Measurements from ENCODE around the gene POU2F2.

Gene POU2F2

DNA sequence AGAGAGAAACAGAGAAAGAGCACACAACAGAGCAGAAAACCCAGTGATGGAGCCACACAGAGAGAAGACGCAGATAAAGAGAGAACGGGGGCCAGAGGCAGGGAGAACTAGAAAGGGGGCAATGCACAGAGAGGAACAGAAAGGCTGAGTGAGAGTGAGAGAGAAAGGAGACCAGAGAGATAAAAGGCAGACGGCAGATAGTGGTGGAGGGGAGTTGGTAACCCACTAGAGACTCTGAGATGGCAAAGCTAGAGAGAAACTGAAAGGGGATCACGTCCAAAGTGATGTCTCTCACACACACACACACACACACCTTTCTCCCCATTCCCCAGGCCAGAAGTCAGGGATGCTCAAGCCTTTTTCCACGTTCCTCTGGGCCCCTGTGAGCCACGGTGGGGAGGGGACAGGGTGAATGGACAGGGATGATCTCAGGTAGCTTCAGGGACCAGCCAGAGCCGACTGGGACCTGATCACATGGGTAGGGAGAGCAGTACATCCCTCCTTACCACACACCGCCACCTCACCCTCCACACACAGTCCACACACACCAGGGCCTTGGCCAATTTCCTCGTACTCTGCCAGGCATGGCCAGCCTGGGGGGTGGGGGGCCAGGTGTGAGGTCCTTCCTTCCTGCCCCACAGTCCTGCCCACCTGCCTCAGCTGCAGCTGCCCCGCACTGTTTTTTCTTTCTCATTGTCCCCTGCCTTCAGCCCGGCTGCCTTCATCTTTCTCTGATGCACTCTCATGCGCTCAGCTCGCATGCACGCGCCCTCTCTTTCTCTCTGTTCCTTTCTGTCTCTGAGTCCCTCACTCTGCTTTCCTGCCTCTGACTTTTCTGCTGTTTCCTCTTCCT, 22.5 kb upstream of the POU2F2 start:
- DNase-seq = no peak

DNA sequence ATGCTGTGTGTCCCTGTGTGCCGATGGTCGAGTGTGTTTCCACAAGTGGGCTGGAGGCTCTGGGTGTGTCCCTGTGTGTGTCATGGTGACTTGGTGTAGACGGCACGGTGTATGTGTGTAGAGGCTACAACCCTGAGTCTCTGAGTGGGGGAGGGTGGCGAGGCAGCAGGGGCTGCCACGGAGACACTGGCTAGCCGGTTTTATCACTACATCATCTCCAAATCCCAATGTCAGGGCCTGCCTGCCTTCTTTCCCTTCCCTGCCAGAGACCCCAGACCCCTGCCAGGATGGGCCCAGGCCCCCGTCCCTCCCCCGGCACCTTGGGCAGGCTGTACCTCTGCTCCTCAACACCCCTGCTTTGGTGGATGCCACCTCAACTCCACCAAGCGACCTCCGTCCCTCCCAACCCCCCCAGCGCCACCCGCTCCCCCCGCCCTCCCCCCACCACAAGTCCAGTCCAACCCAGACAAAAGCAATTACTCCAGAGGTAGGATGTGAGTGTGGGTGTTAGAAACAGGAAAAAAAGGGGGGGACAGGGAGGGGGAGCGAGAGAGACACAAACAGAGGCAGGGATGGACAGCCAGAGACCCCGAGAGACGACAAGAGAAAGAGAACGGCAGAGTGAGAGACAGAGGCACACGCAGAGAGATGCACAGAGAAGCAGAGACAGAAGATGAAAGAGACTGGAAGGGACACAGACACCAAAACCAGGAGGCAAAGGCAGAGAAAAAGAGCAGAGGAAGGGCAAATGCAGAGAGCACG, 21.6 kb upstream of the POU2F2 start:
- DNase-seq = no peak

DNA sequence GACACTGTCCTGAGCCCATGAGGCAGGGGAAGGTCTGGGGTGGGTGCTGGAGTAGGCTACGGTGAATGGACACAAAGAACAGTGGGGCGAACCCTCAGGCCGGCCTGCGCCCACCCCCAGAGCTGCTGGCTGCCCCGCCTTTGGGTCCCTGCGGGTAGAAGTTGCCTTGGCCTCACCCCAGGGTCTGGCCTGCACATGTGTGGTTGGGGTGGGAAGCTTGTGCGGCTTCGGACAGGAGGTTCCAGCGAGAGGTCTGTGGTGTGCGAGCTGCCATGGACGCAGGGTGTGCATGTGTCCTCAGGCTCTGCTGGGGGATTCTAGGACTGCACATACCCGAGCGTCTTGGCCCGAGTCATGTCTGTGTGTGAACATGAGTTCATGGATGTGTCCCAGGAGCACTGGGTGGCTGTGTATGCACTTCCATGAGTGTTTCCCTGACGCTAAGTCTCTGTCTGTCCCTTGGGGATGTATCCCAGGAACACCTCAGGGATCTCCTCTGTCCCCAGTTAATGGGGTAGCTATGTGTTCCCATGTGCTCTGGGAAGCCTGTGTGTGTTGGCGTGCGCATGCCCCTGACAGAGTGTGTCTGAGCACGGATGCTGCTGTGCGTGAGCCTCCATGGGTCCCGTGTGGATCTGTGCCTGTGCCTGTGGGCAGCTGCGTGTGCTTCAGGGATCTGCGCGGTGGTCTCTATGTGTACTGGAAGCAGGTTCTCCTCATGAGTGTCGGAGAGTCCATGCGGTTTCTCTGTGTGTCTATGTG, 20.8 kb upstream of the POU2F2 start:
- no peak for DNase-seq

DNA sequence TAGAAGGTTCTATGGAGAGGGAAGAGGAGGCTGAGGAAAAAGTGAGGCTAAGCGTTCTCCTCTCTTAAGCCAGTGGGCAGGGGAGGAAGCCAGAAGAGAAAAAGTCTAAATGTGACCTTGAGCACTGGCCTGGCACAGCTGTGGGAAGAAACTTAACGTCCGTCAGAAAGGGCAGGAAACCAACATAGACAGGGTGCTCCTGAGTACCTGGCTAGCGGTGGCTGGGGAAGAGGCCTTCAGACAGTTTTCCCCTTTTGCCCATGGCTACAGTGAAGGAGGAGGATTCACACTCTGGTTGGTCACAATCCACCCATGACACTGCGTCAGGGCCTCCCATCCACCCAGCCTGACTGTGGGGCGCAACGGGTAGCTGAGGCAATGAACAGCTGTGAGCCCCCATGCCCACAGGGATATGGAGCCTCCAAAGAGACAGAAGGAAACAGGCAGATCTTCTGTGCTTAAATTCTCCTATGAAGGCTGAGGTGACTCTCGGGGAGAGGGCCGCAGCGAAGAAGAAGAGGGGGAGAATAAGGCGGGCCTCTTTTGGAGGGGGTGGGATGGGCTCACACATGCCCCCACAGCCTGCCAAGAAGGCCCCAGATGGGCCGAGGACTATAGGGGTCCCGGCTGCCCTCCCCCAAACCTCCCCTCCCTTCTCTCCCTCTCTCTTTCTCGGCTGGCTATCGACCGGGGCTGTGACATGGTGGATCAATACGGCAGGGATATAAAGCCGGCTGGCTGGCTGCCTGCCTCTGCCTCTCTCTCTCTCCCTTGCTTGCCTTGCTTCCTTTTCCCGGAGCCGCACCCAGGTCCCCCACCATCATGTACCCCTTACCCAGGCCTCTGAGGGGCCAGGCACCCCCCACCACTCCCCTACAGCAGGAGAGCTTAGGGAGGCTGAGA, 19.8 kb upstream of the POU2F2 start:
- no peak for DNase-seq

DNA sequence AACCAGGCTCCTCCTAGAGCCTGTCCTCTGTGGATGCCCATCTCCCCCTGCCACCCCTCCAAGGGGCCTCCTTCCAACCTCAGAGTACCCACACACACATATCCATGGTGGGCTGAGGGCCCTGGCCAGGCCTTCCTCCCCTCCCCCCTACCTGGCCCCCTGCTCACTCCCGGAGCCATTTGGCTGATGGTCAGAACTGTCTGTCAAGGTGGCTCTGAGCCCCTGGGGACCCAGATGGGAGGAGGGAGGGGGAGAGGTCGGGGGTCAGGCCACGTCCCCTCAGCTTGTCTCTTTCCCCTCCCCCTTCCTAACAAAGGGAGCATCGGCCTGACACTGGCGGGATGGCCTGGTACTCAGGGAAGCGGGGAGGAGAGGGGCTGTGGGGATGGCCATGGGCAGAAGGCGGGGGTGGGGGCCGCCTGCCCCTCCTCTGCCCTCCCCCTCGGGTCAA, 18.7 kb upstream of the POU2F2 start:
- no peak for DNase-seq

DNA sequence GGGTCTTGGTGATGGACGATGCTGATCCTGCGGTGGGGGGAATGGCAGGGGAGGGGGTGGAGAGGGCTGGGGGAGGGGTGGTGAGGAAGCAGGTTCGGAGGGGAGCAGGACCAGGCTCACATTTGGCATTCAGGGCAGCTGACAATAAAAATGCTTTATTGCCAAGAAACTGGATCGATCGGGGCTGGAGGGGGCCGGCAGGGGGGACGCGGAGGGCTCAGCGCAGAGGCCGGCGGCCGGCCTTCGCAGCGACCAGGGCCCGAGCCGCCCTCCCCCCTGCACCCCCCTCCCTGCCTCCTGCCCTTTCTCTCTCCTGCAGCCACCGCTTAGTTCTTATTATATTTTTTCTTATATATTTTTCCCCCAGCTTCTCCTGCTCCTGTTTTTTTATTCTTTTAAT, 18.1 kb upstream of the POU2F2 start:
- no peak for DNase-seq

DNA sequence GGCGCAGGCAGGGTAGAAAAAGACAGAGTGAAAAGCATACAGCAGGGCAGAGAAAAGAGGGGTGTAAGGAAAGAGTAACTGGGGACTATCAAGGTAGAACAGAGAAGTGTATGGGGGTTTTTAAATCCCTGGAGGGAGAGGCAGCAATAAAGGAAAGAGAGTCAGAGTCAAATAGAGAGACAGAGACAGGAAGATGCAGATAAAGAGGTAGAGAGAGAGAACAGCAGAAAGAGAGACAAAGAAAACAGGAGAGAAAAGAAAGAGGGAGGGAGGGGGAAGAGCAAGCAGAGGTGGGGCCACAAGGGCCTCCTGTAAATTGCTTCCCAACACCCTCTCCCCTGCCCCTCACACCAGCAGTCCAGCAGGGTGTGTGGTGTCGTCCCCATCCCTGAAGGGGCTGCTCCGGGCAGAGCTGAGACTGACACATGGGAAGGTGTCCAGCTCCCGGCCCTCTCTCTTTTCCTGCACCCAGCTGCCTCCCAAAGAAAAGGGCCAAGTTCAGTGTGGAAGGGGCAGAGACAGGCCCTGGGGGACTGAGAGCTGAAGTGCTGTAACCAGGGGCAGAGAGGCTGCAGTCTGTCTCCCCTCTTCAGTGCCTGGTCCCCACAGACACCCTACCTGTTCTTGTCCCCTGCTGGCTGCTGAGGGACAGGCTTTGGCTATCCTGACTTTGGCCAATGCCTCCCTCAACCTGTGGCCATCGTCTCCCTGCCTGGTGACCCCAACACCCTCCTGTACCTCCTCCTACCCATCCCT, 17.4 kb upstream of the POU2F2 start:
- DNase-seq = no peak

DNA sequence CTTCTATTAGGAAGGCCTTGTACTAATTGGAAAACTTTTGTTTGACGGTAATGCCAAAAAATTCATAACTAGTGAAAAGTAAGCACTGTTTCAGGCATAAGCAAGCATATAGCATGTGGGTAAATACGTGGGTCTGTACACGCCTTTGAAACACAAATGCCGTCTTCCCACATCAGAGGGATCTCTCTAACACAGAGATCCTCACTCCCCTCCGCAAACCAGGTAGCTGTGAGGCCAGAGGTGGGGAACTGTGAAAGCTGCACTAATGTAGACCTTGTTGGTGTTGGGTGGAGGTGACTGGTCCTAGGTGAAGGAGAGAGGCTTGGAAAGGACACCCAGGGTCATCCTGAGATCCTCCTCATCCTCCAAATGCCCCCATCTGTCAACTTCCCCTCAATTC, 16.0 kb upstream of the POU2F2 start:
- no peak for DNase-seq

DNA sequence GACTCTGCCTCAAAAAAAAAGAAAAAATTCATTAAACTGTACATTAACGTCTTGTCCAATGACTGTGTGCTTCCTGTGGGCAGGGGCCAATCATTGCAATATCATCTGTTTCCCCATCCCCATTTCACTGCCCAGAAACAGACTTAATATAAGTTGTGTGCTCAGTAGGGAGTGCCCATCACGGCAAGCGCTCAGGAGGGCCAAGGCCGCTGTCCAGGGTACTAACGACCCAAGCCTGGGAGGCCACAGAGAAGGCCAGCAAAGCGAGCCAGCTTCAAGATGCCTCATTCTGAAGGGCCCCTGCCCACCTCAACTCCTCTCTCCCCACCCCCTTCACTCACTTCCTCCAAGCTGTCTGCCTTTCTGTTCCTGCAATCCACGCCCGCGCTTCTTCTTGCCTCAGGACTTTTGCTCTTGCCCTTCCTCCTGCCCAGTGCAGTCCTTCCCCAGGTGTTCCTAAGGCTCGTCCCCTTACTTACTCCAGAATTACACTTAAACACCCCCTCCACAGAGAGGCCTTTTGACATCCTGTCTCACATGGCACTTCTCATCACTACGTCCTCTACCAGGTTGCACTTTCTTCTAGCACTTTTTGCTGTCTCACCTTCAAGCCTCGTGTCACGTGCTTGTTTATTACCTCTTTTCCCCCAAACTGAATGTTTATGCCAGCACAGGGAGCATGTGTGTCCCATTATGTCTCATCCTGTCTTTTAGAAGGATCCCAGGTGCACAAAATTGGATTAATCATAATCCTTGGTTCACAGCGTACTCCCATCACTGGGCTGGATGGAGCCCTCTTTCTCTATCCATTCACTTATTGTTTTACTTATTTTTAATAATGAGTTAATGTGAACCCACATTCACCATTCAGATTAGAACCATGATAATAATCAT, 11.3 kb upstream of the POU2F2 start:
- no peak for DNase-seq

DNA sequence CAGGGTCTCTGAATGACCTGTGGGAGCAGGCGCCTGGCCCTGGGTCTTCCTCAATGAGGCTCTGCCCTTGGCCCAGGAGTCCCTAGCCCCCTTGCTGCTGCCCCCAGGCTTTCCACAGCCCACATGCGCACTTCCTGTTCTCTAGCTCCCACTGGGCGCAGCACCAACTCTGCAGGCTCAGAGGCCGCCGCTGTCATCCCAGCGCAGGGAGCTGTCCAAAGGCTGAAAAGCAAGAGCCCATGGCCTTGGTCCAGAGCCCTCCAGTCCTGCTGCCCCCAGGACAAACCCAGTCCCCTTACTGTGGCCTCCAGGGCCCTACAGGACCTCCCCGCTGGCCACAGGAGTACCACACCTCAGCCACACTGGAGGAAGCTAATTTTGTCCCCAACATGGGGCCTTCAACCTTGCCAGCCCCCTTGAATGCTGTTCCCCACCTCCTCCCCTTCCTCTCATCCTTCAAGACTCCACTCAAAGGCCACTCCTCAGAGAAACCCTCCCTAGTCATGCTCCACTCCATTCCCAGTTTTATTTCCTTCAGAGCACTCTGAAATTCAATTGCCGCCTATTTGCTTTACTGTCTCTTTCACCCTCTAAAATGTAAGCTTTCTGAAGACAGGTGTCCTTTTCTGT, 8.0 kb upstream of the POU2F2 start:
- DNase-seq = peak; percentile 36

DNA sequence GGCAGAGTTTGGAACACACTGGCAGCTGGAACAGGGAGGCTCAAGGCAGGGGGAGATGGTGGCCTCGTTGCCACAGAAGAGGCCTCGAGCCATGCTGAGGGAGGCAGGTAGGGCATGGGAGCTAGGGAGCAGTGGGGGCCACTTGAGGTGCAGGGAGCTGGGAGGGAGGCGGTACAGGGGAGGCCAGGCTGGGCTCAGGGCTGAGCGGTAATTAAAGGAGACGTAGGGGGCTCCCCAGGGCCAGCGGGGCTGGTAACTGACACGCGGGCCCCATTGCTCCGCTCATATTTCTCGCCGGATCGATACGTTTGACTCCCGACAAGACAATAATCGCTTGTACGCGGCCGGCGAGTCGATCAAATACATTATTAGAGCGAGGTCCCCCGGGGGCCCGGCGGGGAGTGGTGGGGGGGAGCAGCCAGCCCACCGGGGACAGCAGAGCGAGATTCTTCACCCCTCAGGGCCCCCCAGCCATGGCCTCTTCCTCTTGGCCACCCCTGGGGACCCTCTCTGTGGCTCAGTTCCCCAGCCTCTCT, 2.4 kb upstream of the POU2F2 start:
- DNase-seq = no peak

DNA sequence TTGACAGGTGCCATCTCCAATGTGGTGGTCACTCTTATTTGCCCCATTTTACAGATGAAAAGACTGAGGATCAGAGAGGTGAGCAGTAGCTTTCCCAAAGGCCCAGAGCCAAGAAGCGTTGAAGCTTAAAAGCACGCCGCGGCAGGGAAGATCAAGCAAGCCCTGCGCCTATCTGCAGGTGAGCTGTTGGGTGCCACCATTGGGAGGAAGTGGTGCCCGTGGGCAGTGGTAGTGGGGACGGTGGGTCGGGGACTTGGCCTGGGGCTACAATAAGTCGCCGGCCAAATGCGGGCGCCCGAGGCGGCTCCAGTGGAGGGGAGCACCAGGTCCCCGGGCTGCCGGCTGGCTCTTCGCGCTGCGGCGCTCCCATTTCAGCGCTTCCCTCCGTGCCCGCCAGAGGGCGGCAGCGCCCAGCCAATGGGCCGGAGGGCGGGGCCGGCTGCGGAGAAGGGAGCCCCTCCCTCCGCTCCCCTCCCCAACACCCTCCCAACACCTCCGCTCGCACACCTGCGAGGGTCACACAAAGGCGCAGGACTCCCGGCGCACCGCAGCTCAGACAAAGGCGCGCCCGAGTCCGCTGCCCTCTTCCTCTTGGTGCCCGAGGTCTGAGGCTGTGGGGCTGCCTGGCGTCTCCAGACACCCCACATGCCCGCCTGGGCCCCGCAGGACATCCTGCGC, 744 bp upstream of the POU2F2 start:
- DNase-seq = peak; percentile 41

DNA sequence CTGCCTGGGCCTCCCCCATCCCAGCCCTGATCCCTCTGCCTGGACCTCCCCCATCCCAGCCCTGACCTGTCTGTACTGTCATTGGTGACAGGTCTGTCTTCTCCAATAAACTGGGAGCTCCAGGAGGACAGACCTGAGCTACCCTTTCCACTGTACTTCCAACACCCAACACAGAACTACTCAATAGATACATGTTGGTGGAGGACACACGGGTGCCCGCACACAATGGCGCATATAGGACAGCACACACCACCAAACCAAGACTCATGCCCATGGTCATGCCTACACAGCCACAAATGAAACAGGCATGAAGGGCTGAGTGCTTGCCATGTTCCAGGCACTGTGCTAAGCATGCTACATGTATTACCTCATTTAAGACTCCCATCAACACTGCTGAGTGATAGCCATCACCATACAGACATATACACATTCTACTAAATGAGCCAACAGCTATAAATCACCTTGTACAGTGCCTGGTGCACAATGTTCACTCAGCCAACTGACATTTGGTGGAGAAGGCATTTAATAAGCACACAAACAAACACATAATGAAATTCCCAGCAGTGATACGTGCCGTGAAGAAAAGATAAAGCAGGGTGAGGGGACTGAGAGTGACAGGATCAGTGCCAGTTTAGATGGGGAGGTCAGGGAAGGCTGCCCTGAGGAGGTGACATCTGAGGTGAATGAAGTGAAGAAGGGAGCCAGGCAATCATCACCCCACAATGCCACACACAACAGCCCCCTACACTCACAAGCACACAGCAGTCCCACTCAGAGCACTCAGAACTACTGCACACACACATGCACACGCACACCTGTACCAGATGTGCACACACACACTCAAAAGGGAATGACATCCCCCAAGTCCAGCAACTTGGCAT, 857 bp downstream of the POU2F2 start:
- DNase-seq = no peak

DNA sequence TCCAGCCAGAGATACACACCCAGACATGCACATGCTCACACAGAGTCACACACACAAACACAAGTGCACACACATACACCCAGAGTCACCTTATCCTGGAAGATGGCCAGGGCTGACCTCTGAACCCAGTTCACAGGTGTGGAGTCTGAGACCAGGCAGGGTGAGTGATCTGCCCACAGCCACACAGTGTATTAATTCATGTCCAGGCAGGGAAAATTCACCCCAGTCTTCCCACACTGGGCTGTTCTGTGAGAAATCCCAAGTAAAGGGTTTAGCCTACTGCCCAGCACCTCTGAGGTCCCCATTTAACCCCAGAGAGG, 2.0 kb downstream of the POU2F2 start:
- DNase-seq = no peak

DNA sequence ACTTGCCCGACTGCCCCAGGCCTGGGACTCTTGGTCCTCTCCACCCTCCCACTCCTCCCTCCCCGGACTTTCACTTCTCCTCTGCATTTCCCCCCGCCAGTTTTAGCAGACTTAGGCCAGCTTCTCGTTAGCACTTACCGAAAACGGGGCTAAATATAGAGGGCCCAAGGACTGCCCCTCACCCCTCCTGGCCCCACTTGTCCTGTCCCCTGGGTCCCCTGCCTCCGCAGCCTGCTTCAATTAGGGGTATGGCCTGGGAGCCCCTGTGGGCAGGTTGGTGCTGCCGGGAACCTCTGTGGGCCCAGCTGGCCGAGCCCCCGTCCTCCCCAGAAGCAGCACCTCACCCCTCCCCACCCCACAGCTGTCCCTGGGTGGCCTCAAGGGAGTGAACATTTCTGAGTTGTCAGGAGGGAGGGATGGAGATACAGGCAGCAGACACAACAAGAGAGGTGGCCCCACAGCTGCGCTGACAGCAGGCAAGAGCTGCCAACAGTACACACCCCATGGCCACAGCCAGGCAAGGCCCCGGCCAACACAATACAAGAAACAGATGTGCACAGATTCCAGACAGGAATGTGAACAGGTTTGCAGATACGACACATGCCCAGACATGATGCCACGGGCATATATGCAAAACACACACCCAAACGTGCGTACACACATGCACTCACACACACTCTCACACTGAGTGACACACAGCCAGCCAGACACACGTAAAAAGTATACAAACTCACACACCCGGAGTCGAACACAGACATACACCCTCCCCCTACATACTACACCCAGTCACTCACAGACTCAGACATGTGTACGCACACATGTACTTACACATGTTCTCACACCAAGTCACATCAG, 2.6 kb downstream of the POU2F2 start:
- no peak for DNase-seq

DNA sequence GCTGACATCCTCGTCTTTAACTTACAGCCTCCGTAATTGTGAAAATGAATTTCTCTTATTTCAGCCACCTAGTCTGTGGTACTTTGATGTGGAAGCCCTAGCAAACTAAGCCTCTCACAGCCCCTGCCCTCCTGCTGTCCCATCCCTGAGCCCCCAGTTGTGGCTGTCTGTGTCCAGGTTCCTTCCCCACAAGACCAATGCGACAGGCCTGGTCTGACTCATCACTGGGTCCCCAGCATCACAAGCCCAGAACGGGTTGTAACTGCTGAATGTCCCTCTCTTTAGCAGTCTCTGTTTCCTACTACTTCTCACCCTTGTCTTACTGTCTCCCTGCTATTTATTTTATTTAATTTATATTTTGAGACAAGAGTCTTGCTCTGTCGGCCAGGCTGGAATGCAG, 5.7 kb downstream of the POU2F2 start:
- DNase-seq = no peak

DNA sequence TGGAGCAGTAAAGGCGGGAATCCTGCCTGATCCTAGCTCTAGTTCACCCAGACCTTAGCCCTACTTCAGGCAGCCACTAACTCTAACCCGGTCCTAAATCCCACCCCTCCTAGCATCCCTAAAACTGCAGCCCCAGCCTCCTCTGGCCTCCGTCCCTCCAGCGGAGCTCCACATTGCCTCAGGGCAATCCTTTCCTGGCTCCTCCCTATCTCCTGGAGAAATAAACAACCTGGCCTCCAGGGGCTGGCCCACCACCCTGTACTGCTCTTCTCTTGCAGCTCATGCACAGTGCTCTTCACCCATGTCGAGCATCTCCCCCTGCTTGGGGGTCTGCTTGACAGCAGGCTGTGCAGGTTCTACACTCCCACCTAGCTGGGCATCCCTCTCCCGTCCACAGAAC, 6.7 kb downstream of the POU2F2 start:
- no peak for DNase-seq

Measured in HCEC 1CT (cell line).